ENCODE measurements around the gene TELO2.

The TELO2 gene

DNA sequence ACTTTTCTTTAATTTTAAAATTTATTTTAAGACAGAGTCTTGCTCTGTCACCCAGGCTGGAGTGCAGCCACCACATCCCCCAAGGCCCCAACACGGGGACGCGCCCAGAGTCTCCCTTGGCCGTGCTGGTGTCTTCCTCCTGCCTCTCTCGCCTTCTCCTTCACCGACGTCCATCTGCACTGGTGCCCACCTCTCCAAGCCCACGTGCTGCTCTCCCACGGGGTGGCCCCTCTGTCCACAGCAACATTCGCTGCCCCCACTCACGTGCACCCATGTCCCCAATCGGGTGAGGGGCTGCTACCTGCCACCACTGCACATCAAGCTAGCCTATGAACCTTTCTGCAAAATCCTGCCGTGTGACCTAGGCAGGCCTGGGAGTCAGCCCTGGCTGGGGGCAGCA, 43.4 kb downstream of the TELO2 start:
- DNase-seq (ENCODE audit: low read depth), result no peak

DNA sequence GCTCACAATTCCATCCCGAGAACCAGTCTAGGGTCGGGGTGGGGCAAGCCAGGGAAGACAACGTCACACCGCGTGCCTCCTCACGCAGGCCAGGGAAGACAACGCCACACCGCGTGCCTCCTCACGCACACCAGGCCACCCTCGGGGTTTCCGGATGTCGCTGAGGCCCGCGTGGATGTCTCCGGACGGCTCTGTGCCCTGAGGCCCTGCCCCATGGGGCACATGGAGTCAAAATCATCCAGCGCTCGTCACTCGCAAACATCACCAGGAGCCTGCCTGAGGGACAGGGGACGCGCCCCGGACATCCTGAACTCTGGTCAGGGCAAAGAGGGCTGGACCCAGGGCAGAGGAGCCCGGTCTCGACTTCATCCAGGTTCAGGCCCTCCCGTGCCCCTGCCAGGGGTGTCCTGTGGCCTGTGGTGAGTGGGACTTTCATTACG, 44.0 kb downstream of the TELO2 start:
- DNase-seq (ENCODE audit: low read depth), result no peak

DNA sequence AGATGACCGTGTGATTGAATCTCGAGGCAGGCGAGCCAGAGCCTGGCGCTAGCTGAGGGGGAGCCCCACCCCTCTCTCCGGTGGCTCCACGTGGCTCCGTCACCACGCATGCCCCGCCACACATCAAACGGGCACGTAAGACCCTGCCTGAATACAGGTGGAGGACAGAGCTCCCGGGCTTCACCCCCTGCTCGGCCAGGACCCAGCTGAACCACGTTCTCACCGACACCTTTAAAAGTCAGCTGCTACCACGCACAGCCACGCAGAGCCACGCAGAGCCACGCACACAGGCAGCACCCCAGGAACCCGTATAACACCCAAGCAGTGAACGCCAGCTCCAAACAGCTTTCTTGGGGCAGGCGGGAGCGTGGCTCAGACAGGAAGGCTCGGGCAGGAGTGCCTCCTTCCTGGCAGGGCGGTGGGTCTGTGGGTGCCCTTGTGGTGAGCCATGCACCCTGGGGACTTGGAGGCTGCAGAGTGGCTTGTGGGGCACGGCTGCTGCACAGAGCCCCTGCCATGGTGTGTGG, 44.7 kb downstream of the TELO2 start:
- DNase-seq (ENCODE audit: low read depth), result no peak

DNA sequence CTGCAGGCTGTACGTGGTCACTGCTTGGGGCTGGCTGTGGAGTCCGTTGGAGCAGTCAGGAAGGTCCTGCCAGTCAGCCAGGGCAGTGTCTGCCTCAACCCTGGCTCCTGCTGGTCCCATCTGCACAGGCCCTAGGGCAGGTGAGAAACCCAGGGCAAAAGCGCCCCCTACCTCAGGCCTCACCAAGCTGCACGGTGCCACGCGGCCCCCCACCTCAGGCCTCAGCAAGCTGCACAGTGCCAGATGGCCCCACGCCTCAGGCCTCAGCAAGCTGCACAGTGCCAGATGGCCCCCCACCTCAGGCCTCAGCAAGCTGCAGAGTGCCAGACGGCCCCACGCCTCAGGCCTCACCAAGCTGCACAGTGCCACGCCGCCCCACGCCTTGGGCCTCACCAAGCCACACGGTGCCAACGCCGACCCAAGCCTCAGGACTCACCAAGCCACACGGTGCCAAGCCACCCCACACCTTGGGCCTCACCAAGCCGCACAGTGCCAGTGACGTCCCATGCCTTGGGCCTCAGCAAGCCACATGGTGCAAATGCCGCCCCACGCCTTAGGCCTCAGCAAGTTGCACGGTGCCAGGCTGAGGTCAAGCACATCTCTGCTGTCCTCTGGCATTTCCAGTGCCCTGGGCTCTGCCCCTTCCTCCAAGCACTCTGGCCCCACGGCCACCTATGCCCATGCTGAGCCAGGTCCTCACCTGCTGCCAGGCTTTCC, 45.8 kb downstream of the TELO2 start:
- DNase-seq (ENCODE audit: low read depth), result no peak

DNA sequence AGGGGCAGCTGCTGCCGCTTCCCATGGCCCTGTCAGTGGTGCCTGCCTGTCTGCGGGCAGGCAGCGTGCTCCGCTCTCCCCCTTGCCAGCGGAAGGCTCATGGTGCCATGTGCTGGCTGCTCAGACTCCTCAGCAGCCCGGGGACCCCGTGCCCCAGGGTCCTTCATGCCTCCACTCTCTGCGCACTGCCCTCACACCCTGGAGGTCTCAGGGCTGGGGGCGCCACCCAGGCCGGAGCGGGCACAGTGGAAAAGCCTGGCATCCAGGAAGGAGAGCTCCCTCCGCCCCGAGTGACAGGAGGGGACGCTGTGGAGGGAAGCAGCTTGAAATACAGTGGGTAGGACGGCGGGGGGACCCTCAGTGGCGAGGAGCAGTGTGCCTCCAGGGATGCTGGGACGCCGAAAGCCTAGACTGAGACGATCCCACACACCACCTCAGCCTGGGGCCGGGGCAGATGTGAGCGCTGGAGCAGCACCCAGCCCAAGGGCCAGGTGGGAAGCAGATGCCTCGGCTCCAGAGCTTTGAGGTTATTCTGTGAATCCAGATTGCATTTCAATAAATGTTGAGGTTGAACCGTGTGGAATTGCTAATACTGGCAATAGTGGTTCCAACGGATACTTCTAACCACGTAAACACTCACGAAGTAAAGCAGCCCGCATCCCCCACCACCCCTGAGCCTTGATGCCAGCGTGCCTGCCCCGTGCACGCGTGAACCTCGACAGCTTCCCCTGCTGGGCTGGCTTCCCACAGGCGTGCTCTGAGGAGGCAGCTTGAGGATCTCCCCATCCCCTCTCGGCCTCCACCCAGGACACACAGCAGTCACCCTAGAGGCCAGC, 46.8 kb downstream of the TELO2 start:
- no peak for DNase-seq (ENCODE audit: low read depth)

DNA sequence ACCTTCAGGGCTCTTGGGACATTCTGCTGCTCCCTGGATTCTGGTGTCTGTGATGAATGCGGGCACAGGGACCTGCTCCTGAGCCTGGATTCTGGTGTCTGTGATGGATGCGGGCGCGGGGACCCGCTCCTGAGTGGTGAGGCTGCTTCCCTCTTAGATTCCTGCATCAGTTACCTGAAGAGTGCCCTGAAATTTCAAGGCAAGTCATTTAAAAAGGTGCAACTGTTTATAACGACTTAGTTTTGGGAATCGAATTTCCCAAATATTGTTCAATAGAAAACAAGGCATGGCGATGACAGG, 47.3 kb downstream of the TELO2 start:
- no peak for DNase-seq (ENCODE audit: low read depth)

DNA sequence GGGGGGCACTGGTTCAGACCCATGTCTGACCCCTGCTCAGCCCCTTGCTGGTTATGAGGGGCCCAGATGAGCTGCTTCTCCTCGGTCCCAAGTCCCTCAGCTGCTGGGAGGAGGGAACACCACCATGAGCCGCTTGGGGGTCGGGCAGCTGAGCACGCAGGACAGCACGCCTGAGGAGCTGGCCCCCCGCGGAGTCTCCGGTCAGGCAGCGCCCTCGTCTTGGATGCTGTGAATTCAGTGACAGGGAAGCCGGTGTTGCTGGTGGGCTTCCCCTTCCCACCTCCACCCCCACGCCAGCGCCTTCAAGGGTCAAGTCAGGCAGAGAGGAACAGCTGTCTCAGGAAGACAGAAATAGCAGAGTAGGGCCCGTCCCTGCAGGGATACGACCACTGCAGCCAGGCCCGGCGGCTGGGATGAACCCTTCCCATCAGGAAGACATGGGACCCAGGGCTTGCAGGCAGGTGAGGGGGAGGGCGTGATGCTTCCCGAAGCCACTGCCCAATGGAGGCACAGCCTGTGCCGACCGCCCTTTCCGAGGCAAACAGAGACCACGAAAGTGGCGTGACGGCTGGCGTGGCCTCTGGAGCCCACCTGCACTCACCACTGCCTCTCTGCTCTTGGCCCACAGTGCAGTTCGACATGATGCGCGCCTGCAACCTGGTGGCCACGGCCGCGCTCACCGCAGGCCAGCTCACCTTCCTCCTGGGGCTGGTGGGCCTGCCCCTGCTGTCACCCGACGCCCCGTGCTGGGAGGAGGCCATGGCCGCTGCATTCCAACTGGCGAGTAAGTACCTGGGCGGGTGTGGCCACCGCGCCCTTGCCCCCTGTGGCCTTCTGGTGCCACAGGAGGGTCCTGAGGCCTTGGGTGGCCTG, 48.4 kb downstream of the TELO2 start:
- no peak for DNase-seq (ENCODE audit: low read depth)

DNA sequence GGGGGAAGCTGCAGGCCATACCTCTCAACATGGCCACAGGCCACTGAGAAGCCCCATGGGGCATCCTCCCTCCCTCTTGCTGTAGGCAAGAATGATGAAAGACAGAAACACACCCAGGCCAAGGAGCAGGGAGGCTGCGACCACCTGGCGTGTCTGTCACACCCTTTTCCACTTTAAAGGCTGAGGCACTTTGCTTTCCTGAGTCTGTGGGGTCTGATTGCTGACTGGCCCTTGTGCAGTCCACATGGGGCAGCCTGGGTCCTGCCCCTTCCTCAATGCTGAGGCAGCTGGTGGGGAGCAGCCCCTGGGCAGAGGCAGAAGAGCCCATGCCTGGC, 49.0 kb downstream of the TELO2 start:
- no peak for DNase-seq (ENCODE audit: low read depth)

DNA sequence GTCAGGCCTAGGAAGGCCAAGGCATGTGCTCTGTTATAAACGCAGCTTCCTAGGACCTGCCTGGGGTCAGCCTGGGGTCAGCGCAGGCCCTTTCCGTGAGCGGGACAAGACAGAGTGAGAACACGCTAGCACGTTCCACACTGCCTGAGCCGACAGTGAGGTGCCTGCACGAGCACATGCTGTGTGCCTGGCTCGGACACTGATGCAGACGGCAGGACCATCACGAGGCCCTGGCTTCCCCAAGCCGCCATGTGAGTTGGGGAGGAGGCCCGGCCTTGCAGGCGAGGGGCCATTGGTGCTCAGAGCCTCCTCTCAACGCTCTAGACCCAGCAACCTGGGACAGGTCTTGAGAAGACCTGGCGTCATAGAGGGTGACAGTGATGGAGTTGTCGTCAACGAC, 49.4 kb downstream of the TELO2 start:
- no peak for DNase-seq (ENCODE audit: low read depth)

DNA sequence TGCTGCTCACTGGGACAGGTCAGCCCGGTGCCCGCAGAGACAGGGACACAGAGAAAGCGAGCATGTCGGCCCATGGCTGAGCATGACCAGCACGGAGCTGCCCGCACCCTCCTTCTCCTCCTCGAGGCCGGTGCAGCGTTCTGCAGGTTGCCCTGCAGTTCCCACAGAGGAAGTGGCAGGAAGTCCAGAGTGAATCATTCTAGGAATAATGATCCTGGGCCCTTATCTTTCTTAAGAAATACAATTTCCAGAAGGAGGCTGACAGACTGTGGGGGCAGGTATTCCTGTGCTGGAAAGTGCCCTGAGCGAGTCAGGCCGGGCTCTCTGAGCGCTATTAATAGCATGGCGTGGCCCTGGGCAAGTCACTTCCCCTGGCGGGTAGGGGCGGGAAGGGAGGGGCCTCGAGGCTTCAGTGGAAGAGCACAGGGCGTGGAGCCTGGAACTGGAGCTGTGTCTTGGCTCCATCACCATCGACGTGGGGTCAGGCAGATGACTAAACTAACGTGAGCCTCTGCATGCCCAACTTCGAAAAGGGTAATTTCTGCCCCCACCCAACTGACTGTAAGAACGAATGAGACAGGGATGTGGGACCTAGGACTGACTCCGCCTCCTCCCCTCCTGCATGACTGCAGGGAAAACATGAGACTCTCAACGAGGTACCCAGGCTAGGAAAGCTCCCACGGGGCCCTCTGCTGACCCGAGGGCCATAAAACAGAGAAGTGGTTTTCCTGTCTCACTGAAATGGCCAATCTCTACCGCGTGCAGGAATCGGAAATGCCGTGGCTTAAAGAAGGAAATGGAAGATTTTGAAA, 50.1 kb downstream of the TELO2 start:
- peak; percentile 45 for DNase-seq (ENCODE audit: low read depth)

DNA sequence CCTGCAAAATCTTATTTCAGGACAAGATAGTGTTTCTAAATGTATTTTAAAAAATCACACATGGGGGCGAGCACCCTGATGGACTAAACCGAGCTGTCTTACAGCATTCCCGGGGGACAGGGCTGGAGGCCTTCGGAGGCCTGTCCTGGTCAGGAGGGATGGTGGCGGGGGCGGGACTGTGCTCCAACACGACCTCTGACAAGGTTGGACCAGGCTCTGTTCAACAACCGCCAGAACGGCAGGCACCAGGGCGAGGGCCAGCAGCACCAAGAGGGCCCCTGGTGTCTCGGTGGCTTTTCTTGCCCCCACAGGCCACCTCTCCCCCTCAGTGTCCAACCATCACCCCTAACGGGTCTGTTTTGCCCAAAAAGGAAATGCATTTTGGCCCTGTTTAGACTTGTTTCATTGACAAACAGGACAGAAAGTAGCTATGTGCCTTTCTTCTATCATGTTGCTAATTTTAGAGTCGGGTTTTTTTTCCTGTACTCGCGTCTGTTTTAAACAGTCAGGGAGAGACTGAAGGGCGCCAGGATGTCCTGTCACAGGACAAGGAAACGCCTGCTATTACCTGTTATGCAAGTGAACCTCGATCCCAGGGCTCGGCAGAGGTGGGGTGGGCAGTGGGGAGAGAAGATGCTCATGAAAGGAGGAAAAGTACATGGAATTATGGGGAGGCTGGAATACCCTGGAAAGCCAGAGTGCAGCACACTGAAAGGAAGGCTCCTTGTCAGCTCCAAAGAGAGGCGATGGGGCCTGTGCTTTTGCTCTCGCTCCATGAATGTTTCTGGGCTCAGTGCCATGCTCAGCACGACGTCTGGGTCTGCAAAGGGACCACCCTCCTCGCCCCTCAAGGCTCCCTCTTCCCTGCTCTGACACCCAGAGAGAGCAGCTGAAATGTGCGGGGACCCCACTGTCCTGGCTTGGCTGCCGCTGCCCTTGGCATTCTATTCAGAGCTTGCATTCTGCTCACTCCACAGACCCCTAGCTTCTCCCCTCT, 52.2 kb downstream of the TELO2 start:
- DNase-seq (ENCODE audit: low read depth), result no peak

DNA sequence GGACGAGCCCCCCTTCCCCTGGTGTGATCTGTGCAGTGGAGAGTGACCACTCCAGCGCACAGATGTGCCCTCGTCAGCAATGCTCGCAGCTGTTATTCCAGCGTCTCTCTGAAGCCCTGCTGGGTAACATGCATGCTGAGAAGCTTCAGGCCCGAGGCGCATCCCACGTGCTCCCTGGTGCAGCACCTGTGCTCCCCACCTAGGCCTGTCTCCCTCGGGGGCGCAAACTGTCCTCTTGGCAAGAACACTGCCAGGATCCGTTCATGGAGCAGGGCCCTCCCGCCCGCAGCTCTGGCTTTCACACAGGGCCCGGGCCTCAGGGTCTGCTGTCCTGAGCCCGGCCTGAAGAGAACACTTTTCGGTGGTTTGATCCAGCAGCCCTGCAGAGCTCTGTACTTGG, 53.3 kb downstream of the TELO2 start:
- no peak for DNase-seq (ENCODE audit: low read depth)

DNA sequence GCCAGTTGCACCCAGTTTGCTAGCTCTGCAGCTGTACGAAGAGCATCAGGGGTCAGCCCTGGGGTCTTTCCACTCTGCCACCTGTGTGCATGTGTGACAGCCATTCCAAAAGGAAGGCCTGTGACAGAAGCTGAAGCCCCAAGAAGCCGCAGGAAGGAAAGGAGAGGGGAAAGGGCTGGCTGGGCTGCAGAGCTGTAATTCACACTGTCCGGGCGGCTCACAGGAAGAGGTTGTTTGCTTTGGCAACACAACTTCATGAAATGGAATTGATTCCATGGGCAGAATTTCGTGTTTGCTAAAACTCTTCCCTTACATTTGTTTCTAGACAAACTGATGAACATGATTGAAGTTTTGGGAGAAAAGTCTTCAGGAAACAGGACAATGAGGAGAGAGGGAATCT, 55.1 kb downstream of the TELO2 start:
- no peak for DNase-seq (ENCODE audit: low read depth)

DNA sequence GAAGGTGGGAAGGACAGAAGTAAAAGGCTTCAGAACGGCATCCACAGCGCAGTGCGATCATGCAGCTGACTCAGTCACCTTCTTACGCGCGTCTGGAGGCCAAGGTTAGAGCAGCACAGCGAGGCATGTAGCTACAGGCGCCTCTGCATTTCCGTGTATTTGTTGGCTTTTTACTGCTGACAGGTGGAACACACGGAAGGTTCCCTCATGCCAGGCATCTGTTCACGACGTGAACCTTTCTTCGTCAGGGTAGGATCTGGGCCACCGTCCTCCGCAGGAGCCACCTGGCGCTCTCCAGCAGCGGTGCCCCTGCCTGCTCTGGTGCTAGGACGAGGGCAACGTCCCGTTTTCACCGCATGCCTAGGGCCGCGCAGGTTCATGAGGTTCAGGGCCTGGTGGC, 55.6 kb downstream of the TELO2 start:
- DNase-seq (ENCODE audit: low read depth), result no peak

DNA sequence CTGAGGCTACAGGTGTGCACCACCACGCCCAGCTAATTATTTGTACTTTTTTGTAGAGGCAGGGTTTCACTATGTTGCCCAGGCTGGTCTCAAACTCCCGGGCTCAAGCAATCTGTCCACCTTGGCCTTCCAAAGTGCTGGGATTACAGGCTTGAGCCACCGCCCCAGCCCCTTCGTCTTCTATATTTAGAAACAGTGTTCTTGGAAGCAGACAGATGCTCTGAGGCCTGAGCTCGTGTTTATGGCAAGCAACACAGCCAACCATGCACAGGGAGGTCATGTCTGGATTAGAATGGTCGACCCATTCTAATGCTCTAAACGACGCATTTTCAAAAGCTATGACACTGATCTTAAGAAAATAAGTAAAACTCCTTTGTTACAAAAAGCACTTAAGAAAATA, 56.9 kb downstream of the TELO2 start:
- DNase-seq (ENCODE audit: low read depth), result no peak

DNA sequence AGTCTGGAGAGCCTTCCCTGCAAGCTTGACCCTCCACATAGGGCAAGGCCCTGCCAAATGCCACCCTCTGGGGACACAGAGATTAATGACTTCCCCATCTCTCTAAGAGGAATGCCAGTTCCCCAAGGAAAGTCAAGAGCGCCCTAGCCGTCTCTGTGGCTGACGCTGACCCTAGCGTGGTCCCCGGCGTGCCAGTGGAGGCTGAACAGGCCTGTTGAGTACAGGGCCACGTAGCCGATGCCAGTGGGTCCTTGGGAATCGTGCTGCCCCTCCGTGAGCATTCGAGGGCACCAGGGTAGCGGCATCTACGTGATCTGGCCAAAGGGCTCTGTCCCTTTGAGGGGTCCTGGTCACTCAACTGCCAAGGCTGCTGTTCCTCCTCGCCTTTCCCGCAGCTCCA, 57.5 kb downstream of the TELO2 start:
- no peak for DNase-seq (ENCODE audit: low read depth)

DNA sequence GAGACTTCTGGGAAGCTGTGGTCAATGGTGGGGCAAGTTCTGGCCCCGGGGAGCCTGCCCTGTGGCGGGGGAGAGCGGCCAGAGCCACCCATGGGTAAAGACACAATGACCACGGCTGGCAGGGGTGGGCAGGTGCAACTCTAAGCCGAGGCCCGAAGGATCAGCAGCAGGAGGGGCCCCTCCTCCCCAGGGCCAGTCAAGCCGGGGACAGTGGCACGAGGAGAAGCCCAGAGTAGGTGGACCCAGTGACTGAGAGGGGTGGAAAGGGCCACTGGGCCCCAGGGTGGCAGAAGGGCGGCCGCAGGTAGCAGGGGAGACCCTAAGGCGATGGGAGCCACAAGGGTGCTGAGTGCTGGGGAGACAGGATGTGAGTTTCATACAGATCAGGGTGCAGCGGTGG, 58.0 kb downstream of the TELO2 start:
- no peak for DNase-seq (ENCODE audit: low read depth)

DNA sequence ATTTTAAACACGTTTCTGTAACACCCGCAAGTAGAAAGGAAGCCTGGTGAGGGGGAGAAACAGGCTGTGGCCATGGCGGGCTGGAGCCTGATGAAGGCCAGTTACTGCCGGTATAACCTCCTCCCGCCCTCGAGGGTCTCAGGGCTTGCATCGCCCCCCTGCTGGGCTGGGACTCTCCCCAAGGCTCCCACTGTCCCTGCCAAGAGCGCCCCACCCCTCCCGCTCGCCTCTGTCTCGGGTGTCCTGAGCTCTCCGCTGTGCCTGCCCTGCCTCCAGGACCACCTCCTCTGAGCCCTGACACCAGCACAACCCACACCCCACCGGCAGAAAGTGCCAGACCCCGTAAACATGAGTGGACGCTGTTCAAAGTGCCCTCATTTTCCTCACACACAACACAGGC, 59.0 kb downstream of the TELO2 start:
- DNase-seq (ENCODE audit: low read depth), result no peak

DNA sequence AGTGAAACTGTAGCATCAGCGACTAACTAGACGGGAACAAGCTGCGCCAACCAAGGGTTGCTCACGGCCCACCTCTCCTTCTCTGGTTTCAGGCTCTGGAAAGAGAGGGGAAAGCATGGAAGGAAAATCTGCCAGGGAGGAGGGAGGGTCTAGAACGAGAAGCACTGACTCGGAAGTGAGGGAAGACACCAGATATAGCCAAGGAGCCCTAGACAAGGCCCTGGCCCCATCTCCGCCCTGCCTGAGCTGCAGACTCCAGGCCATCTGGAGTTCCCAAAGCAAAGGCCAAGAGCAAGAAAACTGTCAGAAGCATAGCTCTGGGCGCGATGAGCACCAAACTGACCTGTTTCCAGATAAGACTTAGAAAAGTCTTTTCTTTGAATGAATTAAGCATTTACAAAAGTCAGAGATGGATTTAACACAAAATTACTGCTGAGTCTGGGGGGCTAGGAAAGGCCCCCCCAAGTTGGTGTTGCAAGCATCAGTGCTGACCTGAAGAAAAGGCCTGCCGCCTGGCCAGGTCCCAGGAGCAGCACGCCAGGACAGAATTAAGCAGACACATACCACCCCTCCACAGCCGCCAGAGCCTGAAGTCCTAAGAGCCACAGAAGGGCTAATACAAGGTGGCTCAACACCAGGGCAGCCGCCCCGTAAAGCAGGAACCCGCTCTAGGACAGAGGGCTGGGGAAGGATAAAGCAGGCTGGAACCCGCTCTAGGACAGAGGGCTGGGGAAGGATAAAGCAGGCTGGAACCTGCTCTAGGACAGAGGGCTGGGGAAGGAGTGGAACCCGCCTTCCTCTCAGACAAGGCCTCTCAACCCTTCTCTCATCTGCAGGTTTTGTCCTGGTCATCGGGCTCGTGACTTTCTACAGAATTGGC, 61.0 kb downstream of the TELO2 start:
- DNase-seq (ENCODE audit: low read depth), result no peak

Measured in activated T-helper 9 cell treated with anti-CD3 and anti-CD28 coated beads, Interleukin-2, amount 50 U/mL, for 16 hours (primary cell).